Activated CD8-positive, alpha-beta T cell treated with anti-CD3 and anti-CD28 coated beads for 36 hours (primary cell): ENCODE results near the gene ASCC3. TPM values are rescaled to one million over a fixed set of nuclear protein-coding genes. Genes with fewer than 3 reads are reported as not detected.

Experiments
- ATAC-seq: fragments of 200-7000 bp; cut with Tn5 transposase; one replicate; pipeline ENCODE4 v1.10.0; 2021; ENCODE audit warnings: mild to moderate bottlenecking, moderate library complexity
- CTCF ChIA-PET: fragments of 350-600 bp; sonication (Branson Sonifier 250); formaldehyde crosslinking; loops from one replicate; lab custom pipeline; 2021; ENCODE audit warnings: antibody characterized with exemption; lab: Charles Lee
- POLR2A ChIA-PET: fragments of 350-600 bp; sonication (Branson Sonifier 250); formaldehyde crosslinking; loops from one replicate; lab custom pipeline; 2021; ENCODE audit warnings: antibody characterized with exemption; lab: Charles Lee
- DNase-seq: peaks from one replicate; pipeline ENCODE4 v3.0.0-alpha.2; 2020
- H3K27ac Mint-ChIP-seq: one replicate; pipeline ENCODE4 v1.8.0; 2021; ENCODE audit warnings: mild to moderate bottlenecking, mixed read lengths
- H3K27me3 Mint-ChIP-seq: one replicate; pipeline ENCODE4 v1.8.0; 2021; ENCODE audit warnings: mixed read lengths
- H3K36me3 Mint-ChIP-seq: one replicate; pipeline ENCODE4 v1.8.0; 2021; ENCODE audit warnings: low read depth, mixed read lengths
- H3K4me1 Mint-ChIP-seq: one replicate; pipeline ENCODE4 v1.8.0; 2021; ENCODE audit warnings: low read depth, mixed read lengths
- H3K4me3 Mint-ChIP-seq: one replicate; pipeline ENCODE4 v1.8.0; 2021; ENCODE audit warnings: mild to moderate bottlenecking, moderate library complexity, mixed read lengths
- H3K9me3 Mint-ChIP-seq: one replicate; pipeline ENCODE4 v1.8.0; 2021; ENCODE audit warnings: mixed read lengths
- CTCF ChIP-seq: fragments of 200-600 bp; IDR thresholded peaks from one replicate; pipeline ENCODE4 v1.8.0; 2022; ENCODE audit warnings: antibody characterized with exemption, mild to moderate bottlenecking
- intact Hi-C: fragments of 100-400 bp; cut with micrococcal nuclease; formaldehyde crosslinking; loops from one replicate; pipeline ENCODE4 v1.10.0; 2022
- total RNA-seq, 2 experiments: library from RNA; stranded (reverse); gene quantifications; one replicate each; pipeline ENCODE4 v1.2.3, GENCODE V29; 2021

ASCC3 gene
- total RNA-seq, 2 experiments from 2014 or later = 50.2 to 50.5 TPM

GRCh38 chr6:100801036-100801435, 80.1 kb downstream of the ASCC3 start:
- DNase-seq (no peak), ATAC-seq (no peak)
- no peak for TF ChIP-seq CTCF
- Mint-ChIP-seq H3K36me3 (peaks cover 29% of the 10 kb centered on the region), H3K27me3 (no peaks in the 10 kb centered on the region), H3K4me3 (no peak overlapping the region), H3K27ac (no peak overlapping the region), H3K4me1 (no peaks in the 10 kb centered on the region), H3K9me3 (no peaks in the 10 kb centered on the region)
- CTCF ChIA-PET = no interaction called here
- POLR2A ChIA-PET = no interaction called here
- intact Hi-C loops = no loop called here

- peaks cover 35% of the 10 kb centered on the region for H3K36me3 Mint-ChIP-seq
- no peak overlapping the region for H3K27ac Mint-ChIP-seq
- CTCF ChIA-PET = no interaction called here
- no peaks in the 10 kb centered on the region for H3K27me3 Mint-ChIP-seq
- no peak for DNase-seq
- no peak overlapping the region for H3K4me3 Mint-ChIP-seq
- intact Hi-C loops = no loop called here
- H3K4me1 Mint-ChIP-seq = peaks cover 1% of the 10 kb centered on the region
- TF ChIP-seq CTCF = no peak
- H3K9me3 Mint-ChIP-seq = no peaks in the 10 kb centered on the region
- POLR2A ChIA-PET = no interaction called here
- ATAC-seq = no peak
Observed at GRCh38 chr6:100796049-100796823, 84.9 kb downstream of the ASCC3 start.

- Mint-ChIP-seq H3K4me3 (no peak overlapping the region), H3K27ac (no peak overlapping the region), H3K27me3 (no peaks in the 10 kb centered on the region), H3K4me1 (peaks cover 7% of the 10 kb centered on the region), H3K9me3 (no peaks in the 10 kb centered on the region), H3K36me3 (peaks cover 41% of the 10 kb centered on the region)
- ATAC-seq (no peak), DNase-seq (no peak)
- ChIA-PET POLR2A (no interaction called here), CTCF (no interaction called here)
- no peak for TF ChIP-seq CTCF
- intact Hi-C loops = no loop called here
Observed at GRCh38 chr6:100790084-100790483, 91.0 kb downstream of the ASCC3 start.

- Mint-ChIP-seq H3K27me3 (no peaks in the 10 kb centered on the region), H3K4me3 (no peak overlapping the region), H3K36me3 (peaks cover 25% of the 10 kb centered on the region), H3K4me1 (peaks cover 5% of the 10 kb centered on the region), H3K9me3 (no peaks in the 10 kb centered on the region), H3K27ac (no peak overlapping the region)
- ATAC-seq = no peak
- POLR2A ChIA-PET = no interaction called here
- intact Hi-C loops = no loop called here
- no peak for DNase-seq
- TF ChIP-seq CTCF = no peak
- CTCF ChIA-PET = no interaction called here
Observed at GRCh38 chr6:100785982-100786381, 95.1 kb downstream of the ASCC3 start.

GRCh38 chr6:100780648-100781047, 100.5 kb downstream of the ASCC3 start:
- DNase-seq (no peak), ATAC-seq (no peak)
- Mint-ChIP-seq H3K27me3 (no peaks in the 10 kb centered on the region), H3K27ac (no peak overlapping the region), H3K4me3 (no peak overlapping the region), H3K36me3 (peaks cover under 1% of the 10 kb centered on the region), H3K4me1 (no peaks in the 10 kb centered on the region), H3K9me3 (no peaks in the 10 kb centered on the region)
- ChIA-PET POLR2A (interaction anchor here (0.6 kb wide), 1 partner anchor 87 kb away, joined by 3 read pairs; no protein-coding TSS in a partner anchor), CTCF (no interaction called here)
- intact Hi-C loops = no loop called here
- no peak for TF ChIP-seq CTCF
